AG09319 (cell line): ENCODE data around the gene CLIC6.
A peak's percentile ranks its signal among the peaks of the same experiment; 100 is the strongest.

ENCODE experiments used
- DNase-seq: peaks from one replicate; pipeline ENCODE4 v3.0.0-alpha.2; 2010; ENCODE audit warnings: low read depth; ENCODE audit errors: extremely low read depth
- TF ChIP-seq, protein P1 (sequence below): IDR thresholded peaks from 2 replicates; pipeline ENCODE4 v1.5.1; 2011; ENCODE audit warnings: low read depth, mild to moderate bottlenecking, inconsistent platforms, low read length, moderate library complexity

Gene CLIC6

DNA sequence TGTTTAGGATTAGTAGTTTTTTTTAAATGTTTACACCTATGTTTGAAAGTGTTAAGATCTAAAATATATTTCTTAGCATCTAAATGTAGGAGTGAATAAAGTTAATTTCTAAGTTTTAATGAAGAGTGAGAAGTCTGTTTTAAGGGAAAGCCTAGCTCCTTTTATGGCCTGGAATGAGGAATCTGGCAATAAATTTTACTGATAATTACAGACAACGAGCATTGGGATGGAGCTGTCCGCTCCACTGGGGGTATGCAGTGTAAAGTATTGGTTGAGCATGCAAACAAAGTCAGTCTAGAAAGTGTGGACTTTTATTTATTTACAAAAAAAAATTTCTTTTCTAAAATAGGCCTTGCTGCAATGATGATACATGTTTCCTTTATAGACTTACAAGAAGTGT, 19.0 kb downstream of the CLIC6 start:
- TF ChIP-seq, protein P1, sequence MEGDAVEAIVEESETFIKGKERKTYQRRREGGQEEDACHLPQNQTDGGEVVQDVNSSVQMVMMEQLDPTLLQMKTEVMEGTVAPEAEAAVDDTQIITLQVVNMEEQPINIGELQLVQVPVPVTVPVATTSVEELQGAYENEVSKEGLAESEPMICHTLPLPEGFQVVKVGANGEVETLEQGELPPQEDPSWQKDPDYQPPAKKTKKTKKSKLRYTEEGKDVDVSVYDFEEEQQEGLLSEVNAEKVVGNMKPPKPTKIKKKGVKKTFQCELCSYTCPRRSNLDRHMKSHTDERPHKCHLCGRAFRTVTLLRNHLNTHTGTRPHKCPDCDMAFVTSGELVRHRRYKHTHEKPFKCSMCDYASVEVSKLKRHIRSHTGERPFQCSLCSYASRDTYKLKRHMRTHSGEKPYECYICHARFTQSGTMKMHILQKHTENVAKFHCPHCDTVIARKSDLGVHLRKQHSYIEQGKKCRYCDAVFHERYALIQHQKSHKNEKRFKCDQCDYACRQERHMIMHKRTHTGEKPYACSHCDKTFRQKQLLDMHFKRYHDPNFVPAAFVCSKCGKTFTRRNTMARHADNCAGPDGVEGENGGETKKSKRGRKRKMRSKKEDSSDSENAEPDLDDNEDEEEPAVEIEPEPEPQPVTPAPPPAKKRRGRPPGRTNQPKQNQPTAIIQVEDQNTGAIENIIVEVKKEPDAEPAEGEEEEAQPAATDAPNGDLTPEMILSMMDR: no peak

DNA sequence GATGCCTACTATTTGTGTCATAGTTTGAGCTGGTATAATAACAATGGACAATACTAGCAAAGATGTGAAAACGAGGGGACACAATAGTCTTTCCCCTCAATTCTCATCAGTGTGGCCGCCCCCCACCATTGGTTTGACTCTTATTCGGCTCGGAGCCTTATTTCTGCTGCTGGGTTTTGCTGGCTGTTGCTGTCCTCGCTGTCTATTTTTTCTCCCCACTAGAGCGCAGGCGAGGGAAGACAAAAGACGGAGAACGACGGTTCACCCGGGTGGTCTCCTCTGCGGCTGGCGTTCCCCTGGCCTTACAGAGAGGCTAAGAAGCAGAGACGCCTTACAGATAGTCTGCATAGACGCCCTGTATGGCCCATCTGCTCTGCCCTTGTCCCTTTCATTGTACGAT, 19.4 kb downstream of the CLIC6 start:
- DNase-seq: no peak

More for the DNA sequence above, 19.0 kb downstream of the CLIC6 start:
- DNase-seq: no peak

DNA sequence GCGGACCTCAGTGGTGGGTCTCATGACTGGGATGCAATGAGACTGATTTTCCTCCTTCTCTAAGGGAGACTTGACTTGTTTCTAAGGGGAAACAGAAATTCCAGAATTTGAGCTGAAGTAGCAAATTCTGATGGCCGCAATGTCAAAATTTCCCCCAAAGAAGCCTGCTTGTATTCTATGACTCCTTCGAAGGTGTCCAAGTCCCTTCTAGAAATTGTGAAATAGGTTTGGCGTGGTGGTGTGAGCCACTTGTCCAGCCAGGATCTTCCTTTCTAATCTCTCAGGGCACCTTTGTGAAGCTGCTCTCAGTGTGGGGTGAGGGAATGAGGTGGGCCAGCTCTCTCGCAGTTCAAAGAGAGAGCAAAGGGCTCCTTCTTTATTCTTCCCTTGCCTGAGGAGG, 19.9 kb downstream of the CLIC6 start:
- TF ChIP-seq, protein P1: no peak
- DNase-seq: no peak

More for the DNA sequence above, 19.4 kb downstream of the CLIC6 start:
- TF ChIP-seq, protein P1: peak; percentile 60

DNA sequence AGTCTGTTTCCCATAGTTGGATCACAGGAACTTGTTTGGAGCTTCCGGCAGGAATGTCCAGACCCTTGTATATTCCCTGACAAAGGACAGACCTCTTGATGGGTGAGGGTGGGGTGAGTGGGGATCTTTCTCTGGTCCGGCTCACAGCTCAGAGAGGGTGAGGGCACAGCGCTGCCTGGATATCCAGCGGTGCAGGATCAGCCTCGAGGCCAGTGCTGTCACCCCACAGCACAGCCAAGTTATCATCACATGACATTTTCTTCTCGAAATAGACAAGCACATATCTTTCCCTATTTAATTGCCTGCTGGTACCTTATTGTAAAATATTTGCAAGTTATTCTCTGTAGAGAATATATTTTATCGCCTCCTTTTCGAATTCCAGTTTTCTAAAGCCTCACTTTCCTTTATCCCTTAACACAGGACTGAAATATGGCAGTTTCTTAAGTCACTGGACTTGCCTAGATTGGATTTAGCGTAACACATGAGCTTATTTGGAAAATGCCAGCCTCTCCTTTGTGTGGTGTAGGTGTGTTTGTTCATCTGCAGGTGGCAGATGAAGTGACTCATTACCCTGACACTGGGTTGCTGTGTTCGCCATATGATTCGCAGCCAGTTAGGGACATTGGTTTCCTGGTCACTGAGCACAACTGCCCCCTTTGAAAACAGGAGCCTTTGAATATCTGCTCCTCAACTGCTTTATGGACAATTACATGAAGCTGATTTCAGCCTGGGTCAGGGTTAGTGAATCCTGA, 21.4 kb downstream of the CLIC6 start:
- DNase-seq: no peak
- TF ChIP-seq, protein P1: no peak

DNA sequence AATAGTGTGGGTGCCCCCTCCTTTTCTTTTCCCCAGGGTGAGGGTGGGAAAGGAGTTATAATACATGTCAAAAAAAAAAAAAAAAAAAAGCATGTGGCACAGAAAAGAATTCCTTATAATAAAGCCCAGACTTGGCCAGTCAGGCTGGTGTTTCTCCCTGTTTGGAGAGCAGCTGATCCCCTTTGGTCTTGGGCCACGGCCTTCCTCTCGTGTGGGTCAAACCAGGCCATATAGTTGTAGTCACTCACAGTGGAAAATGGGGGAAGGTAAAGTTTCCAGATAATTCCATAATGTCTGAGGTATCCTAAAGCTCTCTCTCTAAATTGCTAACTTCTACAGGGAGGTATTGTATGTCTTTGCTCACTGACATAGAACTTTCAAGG, 22.0 kb downstream of the CLIC6 start:
- DNase-seq: no peak
- TF ChIP-seq, protein P1: no peak

DNA sequence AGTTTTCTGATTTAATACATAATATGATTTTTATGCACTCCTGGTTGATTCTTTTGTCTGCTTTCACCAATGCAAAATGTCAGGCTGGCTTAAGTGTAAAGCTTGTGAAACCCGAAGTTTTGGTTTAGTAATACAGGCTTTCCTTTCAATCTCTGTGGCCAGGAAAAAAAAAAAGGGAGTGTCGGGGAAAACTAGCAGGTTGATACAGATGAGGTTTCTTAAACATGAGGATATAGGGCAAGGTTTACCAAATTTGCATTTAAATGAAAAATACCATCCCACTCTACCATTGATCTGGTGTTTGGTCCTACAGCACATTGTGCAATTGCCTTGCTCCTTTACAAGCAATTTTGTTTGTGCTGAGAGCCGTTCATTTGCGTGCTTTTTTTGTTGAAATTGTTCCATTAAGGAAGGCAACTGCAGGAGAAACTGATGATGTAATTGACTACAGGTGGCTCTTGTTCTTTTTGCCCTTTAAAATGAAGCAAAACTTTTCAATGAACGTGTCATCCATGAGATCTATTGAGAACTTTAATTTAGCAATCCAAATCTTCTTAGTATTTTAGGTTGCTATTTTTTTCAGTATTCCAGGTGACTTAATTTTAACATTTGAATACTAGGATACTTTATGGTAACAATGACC, 22.7 kb downstream of the CLIC6 start:
- no peak for DNase-seq
- TF ChIP-seq, protein P1: no peak

DNA sequence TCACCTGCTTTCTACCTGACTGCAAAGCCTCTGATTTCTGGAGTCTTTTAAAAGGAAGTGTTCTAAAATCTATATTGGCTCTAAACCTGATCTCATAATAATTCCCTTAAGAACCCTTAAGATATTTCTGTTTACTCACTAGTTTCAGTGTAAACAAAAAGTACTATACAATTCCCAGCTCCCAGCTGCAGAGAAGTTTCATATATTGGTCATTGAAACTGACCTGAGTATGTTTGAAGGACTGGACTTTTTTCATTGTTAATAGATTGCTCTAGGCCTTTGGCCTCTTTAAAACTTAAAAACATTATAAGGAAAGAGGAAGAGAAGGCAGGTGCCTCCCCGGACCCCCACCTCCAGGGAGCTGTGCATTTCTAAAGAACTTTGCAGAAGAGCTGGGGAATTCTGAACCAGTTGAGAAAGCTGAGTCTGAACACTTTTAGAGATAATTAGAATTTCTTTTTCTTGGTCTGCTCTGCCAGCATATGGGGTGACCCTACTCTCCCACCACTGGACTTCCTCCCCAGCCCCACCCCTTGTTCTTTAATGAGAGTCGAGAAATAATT, 23.7 kb downstream of the CLIC6 start:
- TF ChIP-seq, protein P1: no peak

More for the DNA sequence above, 23.7 kb downstream of the CLIC6 start:
- DNase-seq: no peak
